Bone marrow (tissue), 2 donors: ENCODE results near the gene ELOA.
A peak's percentile ranks its signal among the peaks of the same experiment; 100 is the strongest.
"Not testable (repeated sequence)": the region's sequence is repeated elsewhere in the genome, so short reads cannot be mapped to it uniquely, and the experiment has no call there.

ENCODE experiments used
- DNase-seq, 2 donors: peaks; one replicate each; lab custom pipeline; 2025; lab: John Stamatoyannopoulos, UW

Gene ELOA

DNA sequence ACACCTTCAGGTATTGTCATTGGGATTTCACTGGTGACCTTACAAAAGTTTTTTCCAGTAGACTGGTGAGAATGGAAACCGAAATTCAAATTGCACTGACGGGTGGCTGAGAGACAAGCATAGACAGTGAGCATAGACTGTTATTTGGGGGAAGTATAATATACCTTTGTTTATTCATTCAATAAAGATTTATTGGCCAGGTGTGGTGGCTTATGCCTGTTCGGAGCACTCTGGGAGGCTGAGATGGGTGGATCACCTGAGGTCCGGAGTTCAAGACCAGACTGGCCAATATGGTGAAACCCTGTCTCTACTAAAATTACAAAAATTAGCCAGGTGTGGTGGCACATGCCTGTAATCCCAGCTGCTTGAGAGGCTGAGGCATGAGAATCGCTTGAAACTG lies 10.0 kb upstream of the ELOA start:
- not testable (repeated sequence) for DNase-seq

DNA sequence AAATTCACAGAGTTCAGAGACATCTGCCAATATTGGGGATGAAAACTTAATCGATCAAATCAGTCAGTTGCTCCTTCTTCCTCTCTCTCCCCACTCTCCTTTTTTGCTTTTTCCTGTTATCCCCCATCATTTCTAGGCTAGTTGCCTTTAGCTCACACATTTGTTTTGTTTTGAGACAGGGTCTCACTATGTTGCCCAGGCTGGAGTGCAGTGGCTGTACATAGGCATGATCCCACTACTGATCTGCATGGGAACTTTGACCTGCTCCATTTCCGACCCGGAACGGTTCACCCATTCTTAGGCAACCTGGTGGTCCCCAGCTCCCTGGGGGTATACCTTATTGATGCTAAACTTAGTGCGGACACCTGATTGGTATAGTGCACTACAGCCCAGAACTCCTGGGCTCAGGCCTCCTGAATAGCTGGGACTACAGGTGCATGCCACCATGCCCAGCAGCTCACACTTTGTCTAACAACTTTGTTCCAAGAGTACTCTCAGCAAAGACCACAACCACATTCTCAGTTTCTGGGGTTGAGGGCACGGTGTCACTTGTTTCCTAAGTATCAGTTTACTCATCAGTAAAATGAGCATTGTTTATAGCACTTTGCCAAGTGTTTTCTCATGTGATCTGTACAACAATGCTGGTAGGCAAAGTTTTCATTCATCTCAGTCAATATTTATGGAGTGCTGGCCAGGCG lies 6.7 kb upstream of the ELOA start:
- DNase-seq = no peak

DNA sequence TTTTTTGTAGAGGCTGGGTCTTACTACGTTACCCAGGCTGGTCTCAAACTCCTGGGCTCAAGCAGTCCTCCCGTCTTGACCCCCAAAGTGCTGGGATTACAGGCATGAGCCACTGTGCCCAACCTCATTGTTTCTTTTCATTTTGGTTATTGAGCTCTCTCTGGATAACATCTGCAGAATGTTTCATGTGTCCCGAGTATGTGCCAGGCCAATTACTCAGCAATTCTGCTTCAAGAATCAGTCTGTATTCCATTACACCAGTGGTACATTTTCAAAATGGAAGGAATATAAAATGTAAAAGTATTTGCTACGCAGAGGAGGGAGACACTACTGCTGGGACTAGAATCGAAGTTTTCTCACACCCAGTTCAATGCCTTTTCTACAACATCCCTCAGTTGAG lies 1.7 kb upstream of the ELOA start:
- DNase-seq = no peak

DNA sequence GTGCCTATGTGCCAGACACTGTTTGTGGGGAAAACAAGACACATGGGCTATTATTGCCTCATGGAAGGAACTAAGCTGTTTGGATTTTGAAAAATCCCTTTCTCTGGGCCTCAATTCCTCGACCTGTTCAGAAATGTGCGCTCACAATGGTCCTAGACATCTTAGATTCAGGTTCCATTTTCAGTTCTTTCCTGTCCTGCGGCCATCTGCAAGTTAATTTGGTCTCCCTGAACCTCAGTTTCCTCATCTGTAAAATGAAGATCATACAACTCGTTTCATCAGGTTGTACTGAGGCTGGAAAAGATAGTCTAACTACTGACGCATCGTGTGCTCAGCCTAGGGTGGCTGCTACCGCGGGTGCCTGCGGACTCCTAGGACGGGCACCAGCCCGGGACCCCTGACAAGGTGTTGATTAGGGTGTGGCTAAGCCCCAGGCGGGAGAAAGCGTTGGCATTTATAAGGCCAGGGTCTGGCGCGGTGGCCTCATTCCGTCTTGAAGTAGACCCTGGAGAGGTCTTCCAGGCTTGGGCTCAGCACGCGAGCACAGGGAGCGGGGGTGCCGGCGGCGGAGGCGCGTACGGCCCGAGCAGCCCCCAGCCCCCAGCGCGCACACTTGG lies 493 bp upstream of the ELOA start:
- peak; percentile 33 to 43 for DNase-seq

DNA sequence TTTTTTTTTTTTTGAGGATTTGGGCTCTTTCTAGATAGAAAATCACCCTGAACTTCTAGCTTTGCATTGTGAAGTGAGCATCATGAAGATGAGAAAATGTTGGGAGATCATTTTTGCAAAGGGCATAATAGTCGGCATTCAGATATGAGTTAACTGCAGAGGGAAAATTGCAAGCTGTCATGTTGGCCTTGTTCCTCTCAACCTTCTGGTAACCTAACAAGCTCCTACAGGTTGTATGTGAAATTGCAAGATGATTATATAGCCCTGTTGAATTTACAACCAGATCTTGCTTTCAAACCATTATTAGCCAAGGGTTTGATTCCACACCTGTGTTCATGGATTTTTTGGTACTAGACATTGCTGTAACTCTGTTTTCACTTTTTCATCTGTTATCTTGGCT lies 2.2 kb downstream of the ELOA start:
- peak in 1 of 2 donors; percentile 9 for DNase-seq

DNA sequence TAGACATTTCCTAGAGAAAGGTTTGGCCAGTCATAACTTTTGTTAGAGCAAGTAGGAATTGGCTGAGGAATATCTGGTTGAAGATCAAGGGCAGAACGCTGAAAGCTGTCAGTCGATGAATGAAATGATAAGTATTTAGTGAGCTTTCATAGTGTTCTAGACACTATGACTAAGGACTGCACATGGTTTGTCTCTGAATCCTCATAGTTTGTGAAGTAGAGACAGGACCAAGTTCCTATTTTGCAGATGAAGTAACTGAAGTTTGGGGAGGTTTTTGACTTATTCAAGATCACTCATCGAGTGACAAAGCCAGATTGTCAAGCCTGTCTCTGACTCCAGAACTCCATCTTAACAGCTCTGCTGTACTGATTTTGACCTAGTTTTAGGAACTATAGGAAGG lies 4.7 kb downstream of the ELOA start:
- no peak for DNase-seq

DNA sequence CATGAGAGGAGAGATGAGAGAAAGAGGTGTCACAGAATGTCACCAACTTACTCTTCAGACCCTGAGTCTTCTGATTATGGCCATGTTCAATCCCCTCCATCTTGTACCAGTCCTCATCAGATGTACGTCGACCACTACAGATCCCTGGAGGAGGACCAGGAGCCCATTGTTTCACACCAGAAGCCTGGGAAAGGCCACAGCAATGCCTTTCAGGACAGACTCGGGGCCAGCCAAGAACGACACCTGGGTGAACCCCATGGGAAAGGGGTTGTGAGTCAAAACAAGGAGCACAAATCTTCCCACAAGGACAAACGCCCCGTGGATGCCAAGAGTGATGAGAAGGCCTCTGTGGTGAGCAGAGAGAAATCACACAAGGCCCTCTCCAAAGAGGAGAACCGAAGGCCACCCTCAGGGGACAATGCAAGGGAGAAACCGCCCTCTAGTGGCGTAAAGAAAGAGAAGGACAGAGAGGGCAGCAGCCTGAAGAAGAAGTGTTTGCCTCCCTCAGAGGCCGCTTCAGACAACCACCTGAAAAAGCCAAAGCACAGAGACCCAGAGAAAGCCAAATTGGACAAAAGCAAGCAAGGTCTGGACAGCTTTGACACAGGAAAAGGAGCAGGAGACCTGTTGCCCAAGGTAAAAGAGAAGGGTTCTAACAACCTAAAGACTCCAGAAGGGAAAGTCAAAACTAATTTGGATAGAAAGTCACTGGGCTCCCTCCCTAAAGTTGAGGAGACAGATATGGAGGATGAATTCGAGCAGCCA lies 8.0 kb downstream of the ELOA start:
- peak; percentile 2 to 30 for DNase-seq

DNA sequence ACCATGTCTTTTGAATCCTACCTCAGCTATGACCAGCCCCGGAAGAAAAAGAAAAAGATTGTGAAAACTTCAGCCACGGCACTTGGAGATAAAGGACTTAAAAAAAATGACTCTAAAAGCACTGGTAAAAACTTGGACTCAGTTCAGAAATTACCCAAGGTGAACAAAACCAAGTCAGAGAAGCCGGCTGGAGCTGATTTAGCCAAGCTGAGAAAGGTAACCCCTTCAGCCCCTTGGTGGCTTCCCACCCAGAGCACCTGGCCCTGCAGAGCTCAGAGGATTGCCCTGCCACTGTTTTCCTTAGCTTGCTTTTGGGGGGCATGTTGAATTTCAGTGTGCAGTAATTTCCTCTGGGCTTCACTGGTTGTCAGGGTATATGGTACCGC lies 8.5 kb downstream of the ELOA start:
- no peak for DNase-seq

DNA sequence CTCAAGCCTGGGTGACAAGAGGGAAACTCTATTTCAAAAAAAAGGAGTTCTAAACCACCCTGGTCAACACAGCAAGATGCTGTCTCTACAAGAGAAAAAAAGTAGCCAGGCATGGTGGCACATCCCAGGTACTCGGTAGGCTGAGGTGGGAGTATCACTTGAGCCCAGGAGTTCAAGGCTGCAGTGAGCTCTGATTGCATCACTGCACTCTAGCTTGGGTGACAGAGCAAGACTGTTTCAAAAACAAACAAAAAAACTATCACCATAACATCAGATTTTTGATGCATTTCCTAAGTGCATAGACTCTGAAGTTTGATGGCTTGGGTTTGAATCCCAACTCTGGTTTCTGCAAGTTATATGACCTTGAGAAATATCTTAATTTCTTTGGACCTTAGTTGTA lies 9.6 kb downstream of the ELOA start:
- DNase-seq = no peak

DNA sequence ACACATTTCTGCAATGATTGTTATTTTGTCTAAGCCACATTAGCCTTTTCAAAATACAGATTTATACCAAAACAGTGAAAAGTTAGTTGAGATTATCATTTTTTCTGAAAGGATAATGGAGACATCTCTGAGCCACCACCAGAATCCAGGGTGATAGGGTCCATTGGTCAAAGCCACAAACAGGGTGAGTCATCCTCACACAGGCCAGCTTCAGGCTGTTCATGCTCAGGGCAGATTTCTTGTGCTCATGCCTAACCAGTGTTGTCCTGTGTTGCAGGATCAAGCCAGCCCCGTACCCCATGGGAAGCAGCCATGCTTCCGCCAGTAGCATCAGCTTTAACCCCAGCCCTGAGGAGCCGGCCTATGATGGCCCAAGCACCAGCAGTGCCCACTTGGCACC lies 13.4 kb downstream of the ELOA start:
- no peak for DNase-seq

DNA sequence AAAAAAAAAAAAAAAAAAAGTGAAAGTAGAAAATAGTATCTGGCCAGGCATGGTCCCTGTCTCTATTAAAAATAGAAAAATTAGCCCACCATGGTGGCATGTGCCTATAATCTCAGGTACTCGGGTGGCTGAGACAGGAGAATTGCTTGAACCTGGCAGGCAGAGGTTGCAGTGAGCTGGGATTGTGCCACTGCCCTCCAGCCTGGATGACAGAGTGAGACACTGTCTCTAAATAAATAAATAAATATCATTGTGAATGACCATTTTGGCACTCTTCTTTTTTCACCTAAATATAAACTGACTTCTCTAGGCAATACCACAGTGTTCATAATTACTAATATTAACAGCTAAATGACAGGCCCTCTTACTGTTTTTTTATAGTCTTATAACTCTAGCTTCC lies 14.5 kb downstream of the ELOA start:
- DNase-seq = no peak

DNA sequence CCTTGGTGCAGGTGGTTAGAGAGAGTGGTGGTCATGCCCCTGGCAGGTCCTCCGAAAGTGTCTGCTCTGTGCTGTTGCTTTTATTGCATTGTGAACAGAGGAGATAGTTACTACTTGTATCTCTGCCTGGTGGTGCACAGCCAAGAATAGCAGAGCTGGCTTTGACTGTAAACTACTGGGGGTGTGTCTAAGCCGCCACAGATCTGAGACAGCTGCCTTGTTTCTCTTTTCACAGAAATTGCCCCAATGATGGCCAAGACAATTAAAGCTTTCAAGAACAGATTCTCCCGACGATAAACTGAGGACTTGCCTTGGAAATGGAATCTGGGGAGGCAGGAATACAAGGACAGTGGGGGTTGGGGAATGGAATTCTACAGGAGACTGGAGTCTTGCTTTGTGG lies 16.0 kb downstream of the ELOA start:
- DNase-seq = no peak

DNA sequence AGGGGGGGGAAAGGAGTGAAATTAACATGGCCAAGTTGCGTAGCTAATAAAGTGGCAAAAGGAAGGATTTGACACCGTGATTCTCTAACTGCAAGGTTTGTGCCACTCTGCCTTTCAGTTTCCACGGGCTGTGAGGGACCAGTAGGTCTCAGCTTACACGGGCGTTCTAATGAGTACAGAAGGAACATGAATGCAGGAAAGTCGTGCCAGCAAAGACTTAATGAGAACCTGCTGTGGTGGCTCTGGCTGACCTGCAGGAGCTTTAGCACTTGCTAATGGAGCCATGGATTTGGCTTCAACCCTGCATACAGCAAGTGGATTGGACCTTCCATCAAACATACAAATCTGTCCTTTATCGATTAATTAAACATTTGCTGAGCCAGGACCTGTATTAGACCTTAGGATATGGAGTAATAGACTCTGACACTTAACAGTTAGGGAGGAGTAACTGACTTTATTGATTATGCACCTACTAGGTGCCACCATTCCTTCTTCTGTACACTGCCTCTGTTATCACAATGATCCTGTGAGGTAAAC lies 19.8 kb downstream of the ELOA start:
- no peak for DNase-seq

DNA sequence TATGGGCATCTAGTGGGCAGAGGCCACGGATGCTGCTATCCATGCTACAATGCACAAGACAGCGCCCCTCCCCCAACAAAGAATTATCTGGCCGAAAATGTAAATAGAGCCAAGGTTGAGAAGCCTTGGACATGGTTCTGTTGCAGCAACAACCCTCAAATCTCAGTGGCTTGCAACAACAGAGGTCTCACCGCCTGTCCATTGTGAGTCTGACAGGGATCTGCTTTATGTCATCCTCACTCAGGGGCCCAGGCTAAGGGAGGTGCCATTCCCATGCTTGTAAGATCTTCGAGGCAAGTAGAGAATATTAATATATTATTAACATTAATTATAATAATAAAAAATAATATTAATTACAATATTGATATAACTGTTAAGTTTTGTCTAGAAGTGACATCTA lies 25.5 kb downstream of the ELOA start:
- DNase-seq = no peak

DNA sequence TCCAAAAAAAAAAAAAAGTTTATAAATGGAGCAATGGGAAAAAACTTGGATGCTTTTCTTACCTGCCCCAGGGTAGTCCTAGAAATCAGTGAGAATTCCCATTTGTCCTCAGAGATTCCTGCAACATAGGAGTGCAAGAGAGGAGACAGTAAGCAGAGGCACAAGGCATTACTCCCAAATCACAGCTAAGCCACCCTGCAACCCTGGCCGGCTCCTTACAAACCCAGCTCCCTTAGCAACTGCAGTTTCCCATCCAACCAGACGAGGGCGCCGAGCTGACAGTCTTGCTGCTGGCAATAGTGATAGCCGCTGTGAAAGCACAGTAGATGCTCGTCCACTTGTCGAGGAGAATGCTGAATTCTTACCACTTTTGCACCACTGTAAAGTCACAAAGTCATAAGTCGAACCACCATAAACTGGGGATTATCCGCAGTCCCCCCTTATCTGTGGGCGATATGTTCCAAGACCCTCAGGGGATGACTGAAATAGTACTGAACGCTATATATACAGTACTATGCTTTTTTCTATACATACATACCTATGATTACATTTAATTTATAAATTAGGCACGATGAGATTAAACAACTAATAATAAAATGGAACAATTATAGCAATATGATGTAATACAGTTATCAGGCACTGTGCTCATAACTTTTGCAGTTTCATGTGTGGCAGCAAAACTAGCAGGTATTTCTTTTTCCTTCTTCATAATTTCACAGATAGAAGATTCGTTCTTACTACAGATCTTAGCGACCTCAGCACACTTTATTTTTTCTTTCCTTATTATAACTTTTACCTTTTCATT lies 29.0 kb downstream of the ELOA start:
- DNase-seq = peak; percentile 53 to 71

DNA sequence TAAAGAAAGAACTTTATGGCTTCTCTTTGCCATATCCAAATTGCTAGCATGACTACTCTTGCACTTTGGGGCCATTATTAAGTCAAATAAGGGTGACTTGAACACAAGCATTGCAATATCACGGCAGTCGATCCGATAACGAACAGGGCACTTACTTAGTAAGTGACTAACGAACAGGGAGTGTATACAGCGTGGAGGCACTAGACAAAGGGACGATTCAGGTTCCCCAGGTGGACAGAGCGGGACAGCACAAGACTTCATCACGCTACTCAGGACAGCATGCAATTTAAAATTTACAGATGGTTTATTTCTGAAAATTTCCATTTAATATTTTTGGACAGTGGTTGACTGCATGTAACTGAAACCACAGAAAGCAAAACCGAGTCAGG lies 29.6 kb downstream of the ELOA start:
- DNase-seq = no peak

DNA sequence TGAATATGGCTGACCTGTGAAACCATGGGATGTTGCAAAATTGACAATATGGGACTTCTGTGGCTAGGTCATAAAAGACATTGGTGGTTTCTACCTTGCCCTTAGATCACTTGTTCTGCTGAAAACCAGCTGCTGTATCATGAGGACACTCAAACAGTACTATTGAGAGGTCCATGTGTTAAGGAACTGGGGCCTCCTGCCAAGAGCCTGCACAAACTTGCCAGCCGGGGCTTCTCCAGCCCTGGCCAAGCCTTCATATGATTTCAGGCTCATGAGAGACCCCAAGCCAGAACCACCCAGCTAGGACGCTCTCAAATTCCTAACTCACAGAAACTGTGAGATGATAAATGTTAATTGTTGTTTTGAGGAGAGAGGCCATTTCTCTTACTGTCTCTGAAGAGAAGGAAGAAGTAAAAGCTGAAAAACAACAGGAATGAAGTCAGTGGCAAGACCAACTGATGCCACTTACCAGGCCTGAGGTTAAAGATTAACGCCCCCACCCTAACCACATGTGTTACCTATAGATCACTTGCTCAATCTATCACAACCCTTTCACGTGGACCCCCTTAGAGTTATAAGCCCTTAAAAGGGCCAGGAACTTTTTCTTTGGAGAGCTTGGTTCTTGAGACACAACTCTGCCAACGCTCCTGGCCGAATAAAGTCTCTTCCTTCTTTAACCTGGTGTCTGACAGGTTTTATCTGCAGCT lies 31.1 kb downstream of the ELOA start:
- no peak for DNase-seq

DNA sequence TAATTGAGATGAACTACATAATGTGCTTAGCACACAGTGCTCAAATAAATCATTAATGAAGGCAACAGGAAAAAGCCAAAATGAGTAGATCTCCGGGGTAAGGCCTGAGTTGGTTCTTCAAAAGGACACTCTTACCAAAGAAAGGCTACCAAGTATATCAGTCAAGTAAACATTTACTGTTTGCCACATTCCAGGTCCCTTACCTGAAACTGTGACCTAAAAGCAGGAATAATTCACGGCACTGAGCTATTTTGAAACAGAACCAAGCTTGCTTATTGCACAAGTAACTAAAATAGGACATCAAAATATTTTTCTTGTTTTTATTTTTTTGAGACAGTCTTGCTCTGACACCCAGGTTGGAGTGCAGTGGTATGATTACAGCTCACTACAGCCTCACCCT lies 32.9 kb downstream of the ELOA start:
- DNase-seq = no peak

DNA sequence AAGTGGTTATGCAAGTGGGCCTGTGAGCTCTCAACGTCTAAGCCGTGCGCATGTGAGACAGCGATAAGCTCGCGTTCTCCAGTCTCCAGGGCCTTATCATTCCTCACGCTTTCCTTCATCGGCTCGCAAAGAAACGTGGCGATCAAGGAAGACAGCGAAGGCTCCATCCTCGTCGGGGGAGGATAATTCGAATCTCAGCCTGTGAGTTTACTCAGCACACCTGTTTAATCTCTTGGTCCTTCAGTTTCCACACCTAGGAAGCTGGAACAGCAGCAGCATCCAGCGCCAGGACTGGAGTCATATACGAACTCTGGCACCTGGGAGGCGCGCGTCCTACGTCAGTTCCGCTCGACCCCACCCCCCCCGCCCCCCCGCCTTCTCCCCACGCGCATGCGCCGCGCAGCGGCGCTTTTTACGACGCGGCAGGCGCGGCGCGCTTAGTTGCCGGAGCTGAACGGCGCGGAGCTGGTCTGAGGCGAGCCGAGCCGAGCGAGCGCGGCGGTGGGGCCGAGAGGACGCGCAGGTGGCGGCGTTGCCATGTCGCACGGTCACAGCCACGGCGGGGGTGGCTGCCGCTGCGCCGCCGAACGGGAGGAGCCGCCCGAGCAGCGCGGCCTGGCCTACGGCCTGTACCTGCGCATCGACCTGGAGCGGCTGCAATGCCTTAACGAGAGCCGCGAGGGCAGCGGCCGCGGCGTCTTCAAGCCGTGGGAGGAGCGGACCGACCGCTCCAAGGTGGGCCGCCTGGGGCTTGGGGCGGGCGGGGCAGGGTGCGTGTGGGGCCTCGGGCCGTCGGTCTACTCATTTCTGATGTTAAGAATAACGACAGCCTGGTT lies 34.9 kb downstream of the ELOA start, which contains the start of gene PITHD1:
TSS of gene PITHD1 (plus strand) at position 440 of the 836 bp plus-strand sequence. CDS start at position 538, 98 bp downstream.
- peak; percentile 59 to 84 for DNase-seq

DNA sequence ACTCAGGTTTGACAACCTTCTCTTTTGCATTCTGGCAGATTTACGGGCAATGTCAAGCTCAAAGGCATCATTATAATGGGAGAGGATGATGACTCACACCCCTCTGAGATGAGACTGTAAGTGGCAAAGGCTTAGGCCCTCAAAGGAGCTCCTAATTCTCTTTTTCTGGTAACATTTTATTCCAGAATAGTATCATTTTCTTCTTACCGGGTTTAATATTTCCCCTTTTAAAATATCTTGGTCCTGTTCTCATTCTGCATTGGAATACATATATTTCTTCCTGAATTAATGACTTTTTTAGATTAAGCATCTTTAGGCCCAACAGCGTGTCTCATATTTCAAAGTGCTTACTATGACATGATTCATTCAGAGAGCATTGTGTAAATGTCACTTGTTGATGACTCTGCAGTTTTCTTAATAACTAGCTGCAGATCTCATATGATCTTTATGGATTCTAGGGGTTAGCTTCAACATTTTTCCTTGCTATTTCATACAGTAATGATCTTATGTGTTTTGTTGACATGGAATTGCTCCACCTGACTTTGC lies 36.6 kb downstream of the ELOA start:
- DNase-seq = no peak
